LNCaP clone FGC (cell line): Measurements from ENCODE around the gene CACNA2D3.

Experiments
- DNase-seq: peaks from one replicate; pipeline ENCODE4 v3.0.0-alpha.2; 2011; ENCODE audit warnings: low read depth
- H3K4me3 ChIP-seq: 2 replicates; pipeline ENCODE4 v1.5.1; 2011; ENCODE audit warnings: mild to moderate bottlenecking, low read depth, low read length, control low read depth
- TF ChIP-seq, protein P1 (sequence below): IDR thresholded peaks from 2 replicates; pipeline ENCODE4 v1.5.1; 2012; ENCODE audit warnings: mild to moderate bottlenecking; ENCODE audit not compliant: control insufficient read depth, insufficient read depth; ENCODE audit errors: extremely low read depth

CACNA2D3 gene

DNA sequence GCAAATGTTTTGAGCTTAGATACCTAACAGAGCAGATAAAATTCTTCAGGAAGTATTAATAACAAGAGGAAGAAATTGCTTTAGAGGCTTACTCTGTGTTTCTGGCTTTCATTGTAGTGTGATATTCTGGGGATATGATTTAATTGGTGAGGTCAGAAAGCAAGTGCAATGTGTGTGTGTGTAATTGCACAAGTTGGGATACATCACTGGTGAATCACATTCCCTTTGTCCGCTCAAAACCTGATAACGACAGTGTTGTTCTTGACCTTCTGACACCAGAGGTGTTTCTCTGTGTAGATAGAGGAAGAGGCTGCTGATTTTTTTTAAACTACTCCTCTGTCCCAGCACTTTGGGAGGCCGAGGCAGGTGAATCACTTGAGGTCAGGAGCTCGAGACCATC is 161.1 kb downstream of the CACNA2D3 start:
- TF ChIP-seq, protein P1, sequence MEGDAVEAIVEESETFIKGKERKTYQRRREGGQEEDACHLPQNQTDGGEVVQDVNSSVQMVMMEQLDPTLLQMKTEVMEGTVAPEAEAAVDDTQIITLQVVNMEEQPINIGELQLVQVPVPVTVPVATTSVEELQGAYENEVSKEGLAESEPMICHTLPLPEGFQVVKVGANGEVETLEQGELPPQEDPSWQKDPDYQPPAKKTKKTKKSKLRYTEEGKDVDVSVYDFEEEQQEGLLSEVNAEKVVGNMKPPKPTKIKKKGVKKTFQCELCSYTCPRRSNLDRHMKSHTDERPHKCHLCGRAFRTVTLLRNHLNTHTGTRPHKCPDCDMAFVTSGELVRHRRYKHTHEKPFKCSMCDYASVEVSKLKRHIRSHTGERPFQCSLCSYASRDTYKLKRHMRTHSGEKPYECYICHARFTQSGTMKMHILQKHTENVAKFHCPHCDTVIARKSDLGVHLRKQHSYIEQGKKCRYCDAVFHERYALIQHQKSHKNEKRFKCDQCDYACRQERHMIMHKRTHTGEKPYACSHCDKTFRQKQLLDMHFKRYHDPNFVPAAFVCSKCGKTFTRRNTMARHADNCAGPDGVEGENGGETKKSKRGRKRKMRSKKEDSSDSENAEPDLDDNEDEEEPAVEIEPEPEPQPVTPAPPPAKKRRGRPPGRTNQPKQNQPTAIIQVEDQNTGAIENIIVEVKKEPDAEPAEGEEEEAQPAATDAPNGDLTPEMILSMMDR, result no peak
- DNase-seq, result no peak
- H3K4me3 ChIP-seq, result no peak overlapping the region

DNA sequence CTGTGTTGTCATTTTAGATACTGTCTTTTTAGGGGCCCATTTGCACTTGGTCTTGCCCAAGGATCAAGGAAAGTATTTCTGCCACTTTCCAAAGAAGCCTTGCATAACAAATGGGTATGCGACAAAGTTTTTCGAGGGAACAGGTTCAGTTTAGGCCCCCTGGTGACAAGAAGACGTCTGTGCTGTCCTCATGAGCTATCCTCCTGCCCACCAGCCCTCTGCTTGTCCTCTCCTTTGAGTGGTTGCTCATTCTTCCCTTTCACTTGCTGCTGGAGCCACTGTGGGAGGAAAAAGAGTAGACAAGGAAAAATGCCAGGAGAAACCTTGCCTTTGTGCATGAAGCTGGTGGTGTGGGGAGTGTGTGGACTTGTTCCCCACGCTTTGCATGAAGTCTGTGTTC is 171.9 kb downstream of the CACNA2D3 start:
- no peak for DNase-seq
- TF ChIP-seq, protein P1, result no peak
- H3K4me3 ChIP-seq, result no peak overlapping the region

- no peak overlapping the region for H3K4me3 ChIP-seq
- no peak for DNase-seq
- TF ChIP-seq, protein P1, result no peak
These were observed 174.2 kb downstream of the CACNA2D3 start for GRCh38 chr3:54296531-54296930.

DNA sequence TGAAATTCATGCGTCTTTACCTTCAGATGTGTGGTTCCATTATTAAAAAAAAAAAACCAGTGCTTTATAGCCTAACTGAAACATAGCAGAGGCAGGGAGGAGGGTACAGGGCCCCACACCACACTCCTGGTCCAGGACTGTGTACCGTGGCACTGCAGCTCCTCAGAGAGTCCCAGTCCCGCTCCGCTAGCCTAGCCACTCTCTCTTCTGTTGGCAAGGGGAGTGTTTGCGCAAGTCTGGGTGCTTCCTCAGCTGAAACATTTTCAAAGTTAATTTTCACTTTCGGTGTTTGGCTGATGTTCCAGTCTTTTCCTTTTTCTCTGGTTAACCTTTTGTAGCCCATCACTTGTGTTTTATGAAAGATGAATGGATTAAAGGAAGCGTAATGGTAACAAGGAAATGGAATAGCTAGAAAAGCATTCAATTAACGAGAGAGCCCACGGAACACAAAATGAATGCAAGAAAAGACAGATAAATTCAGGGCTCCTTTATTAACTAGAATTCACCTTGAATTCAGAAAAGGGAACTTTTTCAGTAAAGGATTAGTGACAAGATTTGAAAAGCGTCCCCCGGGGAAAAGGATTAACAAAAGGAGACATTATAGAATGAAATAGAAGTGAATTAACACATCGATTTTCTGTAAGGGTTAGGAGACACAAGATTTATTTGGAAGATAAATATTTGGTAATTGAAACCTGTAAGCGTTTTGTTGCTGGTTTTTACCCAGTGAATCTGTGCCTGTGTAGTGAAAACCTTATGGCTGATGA is 177.0 kb downstream of the CACNA2D3 start:
- no peak overlapping the region for H3K4me3 ChIP-seq
- no peak for DNase-seq
- TF ChIP-seq, protein P1, result no peak

GRCh38 chr3:54303517-54304375 is 181.4 kb downstream of the CACNA2D3 start:
- DNase-seq, result no peak

DNA sequence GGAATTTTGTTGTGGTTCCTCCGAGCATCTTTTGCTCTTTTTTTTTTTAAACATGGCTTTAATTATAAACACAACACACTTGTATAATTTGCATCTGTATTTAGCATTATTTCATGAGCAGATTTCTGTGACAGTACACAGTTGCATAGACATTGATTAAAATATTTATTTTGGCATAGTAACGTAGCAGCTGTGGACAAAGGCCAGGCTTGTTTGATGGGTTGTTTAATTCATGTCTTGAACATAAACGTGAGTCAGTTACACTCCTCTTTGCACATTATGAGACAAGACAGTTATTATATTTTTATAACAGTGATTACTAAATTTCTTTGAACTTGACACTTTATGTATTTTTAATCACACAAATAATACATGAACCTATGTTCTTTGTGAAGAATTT is 182.5 kb downstream of the CACNA2D3 start:
- no peak overlapping the region for H3K4me3 ChIP-seq
- TF ChIP-seq, protein P1, result no peak
- peak; percentile 44 for DNase-seq

More at GRCh38 chr3:54303517-54304375, 181.4 kb downstream of the CACNA2D3 start:
- H3K4me3 ChIP-seq, result no peak overlapping the region
- TF ChIP-seq, protein P1, result no peak
